ENCODE data around the gene IQCM.
"Not testable (repeated sequence)": the region's sequence is repeated elsewhere in the genome, so short reads cannot be mapped to it uniquely, and the experiment has no call there.

Gene IQCM

GRCh38 chr4:149426461-149426860 is 389.2 kb downstream of the IQCM start:
- DNase-seq = no peak

- DNase-seq = no peak
Measured at GRCh38 chr4:149409555-149409962, 406.1 kb downstream of the IQCM start.

DNA sequence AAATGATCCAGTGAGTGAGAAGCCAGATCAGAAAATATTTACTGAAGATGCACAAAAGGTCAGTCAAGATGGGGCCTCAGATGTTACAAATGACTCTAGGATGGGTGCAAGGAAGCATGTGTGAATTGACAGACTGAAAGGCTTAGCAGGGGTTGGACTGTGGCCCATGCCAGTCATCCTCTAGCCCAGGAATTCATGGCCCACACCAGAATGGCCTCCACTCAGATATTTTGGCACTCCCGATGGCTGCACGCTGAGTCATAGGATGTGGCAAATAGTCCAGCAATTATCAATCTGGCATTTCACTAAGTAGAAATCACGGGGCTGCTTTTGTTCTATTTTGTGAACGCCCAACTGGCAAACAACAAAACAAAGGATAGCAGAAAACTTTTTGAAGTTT is 406.5 kb downstream of the IQCM start:
- DNase-seq = no peak

- DNase-seq = no peak
Measured at GRCh38 chr4:149404143-149404542, 411.5 kb downstream of the IQCM start.

DNA sequence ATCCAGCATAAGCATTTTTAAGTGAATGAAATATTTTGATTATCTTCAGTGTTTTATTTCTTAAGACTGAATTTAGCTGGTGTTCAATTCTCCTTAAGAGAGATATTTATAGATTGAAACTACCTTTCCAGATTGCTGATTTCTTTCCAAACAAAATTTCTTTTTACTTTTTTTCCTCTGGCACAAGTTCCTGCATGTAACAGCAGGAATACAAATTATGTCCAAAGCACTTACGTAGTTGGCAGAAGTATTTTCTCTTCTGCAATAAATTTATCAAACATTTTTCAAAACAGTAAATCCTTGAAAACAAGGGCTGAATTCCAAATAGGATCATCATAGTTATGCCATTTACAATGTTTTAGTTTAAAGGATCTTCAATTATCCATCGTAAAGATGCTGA is 412.6 kb downstream of the IQCM start:
- no peak for DNase-seq

DNA sequence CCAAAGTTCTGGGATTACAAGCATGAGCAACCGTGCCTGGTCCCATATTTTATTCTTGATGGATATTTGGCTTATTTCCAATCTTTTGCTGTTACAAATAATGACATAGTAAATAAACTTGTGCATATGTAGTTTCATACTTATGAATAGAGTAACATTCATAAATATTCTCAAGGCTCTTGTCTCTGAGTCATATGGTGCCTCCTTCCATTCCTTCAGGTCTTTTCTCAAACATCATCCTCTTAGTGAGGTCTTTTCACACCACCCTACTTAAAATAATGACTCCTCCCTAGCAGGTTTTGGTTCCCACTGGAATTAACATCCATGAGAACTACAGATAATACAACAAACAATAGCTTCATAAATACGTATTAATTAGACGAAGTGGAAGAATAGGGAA is 416.6 kb downstream of the IQCM start:
- DNase-seq = no peak

DNA sequence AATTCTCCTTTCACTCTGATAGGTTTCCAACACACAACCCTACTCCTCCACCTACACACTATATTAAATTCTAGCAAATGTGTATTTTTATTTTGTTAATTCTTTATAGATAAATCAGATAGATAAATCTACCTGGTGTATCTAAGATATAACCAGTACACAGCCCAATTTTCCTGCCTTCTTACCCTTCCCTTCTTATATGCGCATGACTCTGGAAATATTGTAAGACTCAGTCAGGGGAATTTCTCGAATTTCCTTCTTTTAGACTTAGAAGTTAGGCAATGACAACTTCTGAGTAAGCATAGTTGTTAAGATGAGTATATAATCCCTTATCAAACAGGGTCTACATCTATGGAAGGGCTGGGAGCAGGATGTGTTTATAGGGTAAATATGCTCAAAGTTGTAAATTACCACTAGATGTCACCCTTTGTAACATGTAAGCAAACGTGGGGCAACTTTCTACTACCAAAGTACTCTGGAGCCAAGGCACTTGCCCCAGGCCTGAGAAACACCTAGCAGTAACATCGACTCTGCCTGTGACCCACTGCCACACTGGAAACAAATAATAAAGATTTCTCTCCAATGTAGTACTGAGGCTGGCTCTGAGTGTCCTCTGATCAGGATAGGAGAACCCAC is 444.7 kb downstream of the IQCM start:
- DNase-seq = no peak

DNA sequence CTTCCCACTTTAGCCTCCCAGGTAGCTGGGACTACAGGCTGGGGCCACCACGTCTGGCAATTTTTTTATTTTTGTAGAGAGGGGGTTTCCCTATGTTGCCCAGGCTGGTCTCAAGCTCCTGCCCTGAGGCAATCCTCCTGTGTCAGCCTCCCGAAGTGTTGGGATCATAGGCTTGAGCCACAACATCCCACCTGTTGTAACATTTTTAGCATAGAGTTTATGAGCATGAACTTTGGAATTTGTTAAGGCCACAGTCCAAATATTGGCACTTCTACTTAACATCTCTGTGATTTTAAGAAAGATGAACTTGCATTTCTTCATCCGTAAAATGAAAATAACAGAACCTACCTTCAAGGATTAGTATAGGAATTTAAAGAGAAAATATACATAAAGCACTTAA is 445.6 kb downstream of the IQCM start:
- no peak for DNase-seq

DNA sequence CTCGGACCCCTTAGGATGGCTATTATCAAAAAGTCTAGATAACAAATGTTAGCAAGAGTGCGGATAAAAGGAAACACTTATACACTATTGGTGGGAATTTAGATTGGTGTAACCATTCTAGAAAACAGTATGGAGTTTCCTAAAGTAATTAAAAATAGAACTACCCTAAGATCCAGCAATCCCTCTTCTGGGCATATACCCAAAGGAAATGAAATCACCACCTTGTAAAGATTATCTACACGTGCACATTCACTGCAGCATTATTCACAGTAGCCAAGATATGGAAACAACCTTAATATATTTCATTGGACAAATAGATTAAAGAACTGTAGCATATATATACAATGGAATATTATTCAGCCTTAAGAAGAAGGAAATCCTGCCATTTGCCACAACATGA is 462.4 kb downstream of the IQCM start:
- DNase-seq = no peak

- no peak for DNase-seq
Measured at GRCh38 chr4:149349541-149349940, 466.1 kb downstream of the IQCM start.

- no peak for DNase-seq
Measured at GRCh38 chr4:149347139-149347538, 468.5 kb downstream of the IQCM start.

DNA sequence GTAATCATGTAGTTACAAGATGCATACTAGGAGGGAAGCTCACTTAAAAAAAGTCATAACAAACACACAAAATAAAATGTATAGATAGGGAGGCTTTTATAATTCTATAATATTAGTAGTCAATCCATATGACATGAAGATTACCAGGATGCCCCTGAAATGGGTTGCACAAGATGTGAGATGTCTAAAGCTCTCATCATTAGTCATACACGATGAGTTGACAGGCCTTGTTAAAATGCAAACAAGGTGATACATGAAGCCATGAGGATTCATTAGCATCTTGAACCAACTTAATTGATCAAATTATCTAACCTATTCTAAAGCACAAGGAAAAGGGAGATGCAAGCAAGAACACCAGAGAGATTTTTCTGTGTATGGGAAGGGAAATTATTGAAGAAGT is 470.2 kb downstream of the IQCM start:
- DNase-seq = no peak

DNA sequence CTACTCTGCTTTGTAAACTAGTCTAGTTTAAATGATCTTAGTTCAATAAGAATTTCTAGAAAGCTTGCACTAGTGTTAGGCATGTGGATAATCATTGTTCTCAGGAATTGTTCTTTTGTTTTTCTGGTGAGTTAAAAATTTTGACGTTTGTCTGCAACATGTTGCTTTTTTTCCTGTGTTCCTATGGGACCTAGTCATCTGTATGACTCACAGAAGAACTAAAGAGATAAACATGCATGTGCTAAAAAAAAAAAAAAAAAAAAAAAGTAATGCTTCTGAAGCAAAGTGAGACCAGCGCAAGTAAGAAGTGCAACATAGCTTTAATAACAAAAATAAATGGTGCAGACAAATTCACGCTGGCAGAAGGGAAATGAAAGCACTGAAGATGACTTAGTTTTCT is 471.2 kb downstream of the IQCM start:
- no peak for DNase-seq

DNA sequence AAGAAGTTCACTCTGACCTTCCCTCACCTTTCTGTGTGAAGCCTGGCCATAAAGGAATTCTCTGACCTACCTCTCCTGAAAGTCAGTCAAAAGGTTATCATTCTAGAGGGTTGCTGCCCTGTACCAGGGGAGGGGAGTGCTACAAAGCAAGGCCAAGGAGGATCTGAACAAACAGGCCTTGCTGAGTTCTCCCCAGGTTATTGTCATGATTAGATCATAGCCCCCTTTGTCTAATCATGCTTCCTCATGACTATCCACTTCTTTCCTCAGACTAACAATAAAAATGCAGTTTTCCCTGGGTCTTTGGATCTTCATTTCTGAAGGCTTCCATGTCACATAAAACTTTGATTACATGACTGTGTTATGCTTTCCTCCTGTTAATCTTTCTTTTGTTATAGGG is 472.0 kb downstream of the IQCM start:
- no peak for DNase-seq

DNA sequence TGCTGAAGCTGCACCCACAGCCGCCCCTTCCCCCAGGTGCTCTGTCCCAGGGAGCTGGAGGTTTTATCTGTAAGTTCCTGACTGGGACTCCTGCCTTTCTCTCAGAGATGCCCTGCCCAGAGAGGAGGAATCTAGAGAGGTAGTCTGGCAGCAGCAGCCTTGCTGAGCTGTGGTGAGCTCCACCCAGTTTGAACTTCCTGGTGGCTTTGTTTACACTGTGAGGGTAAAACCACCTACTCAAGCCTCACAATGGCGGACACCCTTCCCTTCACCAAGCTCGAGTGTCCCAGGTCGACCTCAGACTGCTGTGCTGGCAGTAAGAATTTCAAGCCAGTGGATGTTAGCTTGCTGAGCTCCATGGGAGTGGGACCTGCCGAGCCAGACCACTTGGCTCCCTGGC is 474.5 kb downstream of the IQCM start:
- not testable (repeated sequence) for DNase-seq

DNA sequence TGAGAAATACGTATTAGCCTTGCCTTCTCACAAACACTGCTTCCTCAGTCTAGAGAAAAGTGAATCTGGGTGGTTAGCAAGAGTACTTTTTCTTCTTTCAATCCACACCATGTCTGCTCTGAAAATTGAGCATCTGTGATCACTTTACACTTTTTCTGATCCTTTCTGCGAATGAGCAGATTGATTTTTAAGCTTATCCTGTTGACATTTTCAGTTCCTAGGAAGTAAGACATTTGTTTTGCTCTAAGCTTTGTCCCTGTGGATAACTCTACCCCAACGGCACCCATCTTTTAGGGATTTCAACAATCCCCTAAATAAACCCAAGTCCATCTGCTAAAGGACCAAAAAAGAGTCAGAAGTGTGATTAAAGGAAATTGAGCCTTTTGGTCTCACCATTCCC is 487.5 kb downstream of the IQCM start:
- DNase-seq = no peak

GRCh38 chr4:149322203-149322602 is 493.4 kb downstream of the IQCM start:
- DNase-seq = no peak

DNA sequence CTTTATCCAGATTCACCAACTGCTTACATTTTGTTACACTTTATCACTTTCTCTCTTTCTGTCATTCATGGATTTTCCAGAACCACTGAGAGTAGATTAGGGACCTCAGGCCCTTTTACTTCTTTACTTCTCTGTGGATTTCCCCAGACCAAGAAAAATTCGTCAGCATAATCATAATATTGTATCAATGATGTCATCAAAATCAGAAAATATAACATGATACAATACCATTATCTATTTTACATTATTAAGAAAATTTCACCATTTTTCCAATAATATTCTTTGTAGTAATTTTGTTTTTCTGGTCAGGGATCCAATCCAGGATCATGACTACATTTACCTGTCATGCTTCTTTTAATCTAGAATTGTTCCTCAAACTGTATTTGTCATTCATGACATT is 494.2 kb downstream of the IQCM start:
- no peak for DNase-seq

DNA sequence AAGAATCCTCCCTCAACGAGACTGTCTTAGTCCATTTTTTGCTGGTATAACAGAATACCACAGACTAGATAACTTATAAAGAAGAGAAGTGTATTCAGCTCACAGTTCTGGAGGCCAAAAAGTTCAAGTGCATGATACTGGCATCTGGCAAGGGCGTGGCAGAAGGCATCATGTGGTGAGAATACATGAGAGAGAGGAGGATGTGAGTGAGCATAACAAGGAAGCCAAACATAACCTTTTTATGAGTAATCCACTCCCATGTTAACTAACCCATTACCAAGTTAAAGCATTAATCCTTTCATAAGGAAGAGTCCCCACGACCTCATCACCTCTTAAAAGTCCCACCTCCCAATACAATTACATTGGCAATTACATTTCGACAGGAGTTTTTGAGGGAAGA is 504.6 kb downstream of the IQCM start:
- DNase-seq = no peak

DNA sequence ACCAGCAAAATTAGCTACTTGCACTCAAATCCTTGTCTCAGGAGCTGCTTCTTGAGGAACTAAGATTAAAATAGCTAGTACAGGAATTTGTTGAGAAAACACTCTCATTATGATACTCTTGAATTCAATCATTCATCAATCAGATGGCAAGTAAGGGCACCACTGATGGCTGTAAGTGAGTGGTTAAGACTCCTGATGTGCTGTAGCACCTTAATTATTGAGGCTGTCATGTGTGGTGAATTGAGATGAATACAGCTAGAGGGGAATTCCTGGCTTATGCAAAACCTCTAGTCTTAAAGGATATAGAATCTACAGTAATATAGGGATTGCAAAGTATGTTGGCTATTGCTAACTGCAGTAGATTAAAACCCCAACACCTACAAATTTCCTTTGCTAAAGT is 509.1 kb downstream of the IQCM start:
- DNase-seq = no peak
